Progenitor cell of endocrine pancreas (in vitro differentiated cells): ENCODE data around the gene TMEM30B. TPM values are rescaled to one million over a fixed set of nuclear protein-coding genes. Genes with fewer than 3 reads are reported as not detected.

Experiments used
- DNase-seq: peaks from one replicate; pipeline ENCODE4 v3.0.0; 2021; ENCODE audit warnings: low spot score; ENCODE audit not compliant: unreplicated experiment
- H3K27ac Mint-ChIP-seq: 2 replicates; pipeline ENCODE4 v1.8.0; 2021; ENCODE audit warnings: mild to moderate bottlenecking, moderate library complexity, mixed read lengths
- H3K27me3 Mint-ChIP-seq: 2 replicates; pipeline ENCODE4 v1.8.0; 2021; ENCODE audit warnings: mixed read lengths
- H3K36me3 Mint-ChIP-seq: 2 replicates; pipeline ENCODE4 v1.8.0; 2022; ENCODE audit warnings: mixed read lengths; ENCODE audit not compliant: insufficient read depth
- H3K4me1 Mint-ChIP-seq: 2 replicates; pipeline ENCODE4 v1.8.0; 2021; ENCODE audit warnings: low read depth, mixed read lengths
- H3K4me3 Mint-ChIP-seq: 2 replicates; pipeline ENCODE4 v1.8.0; 2021; ENCODE audit warnings: low read depth, mild to moderate bottlenecking, moderate library complexity, mixed read lengths
- H3K9me3 Mint-ChIP-seq: 2 replicates; pipeline ENCODE4 v1.8.0; 2021; ENCODE audit warnings: low read depth, mixed read lengths
- CTCF ChIP-seq: fragments of 200-600 bp; sonication (generic); IDR thresholded peaks from one replicate; pipeline ENCODE4 v1.5.0; 2021; ENCODE audit warnings: antibody characterized with exemption, mild to moderate bottlenecking; ENCODE audit not compliant: unreplicated experiment
- total RNA-seq: library from RNA; stranded (reverse); gene quantifications from 2 replicates; pipeline ENCODE4 v1.2.1, GENCODE V29; 2021

Gene TMEM30B
- total RNA-seq, 1 donor from 2014 or later, result 28.1 TPM

GRCh38 chr14:61298824-61299223 lies 17.7 kb upstream of the TMEM30B start:
- H3K27me3 Mint-ChIP-seq, result peaks cover 12% of the 10 kb centered on the region
- DNase-seq, result no peak
- no peaks in the 10 kb centered on the region for H3K9me3 Mint-ChIP-seq
- no peaks in the 10 kb centered on the region for H3K4me1 Mint-ChIP-seq
- no peaks in the 10 kb centered on the region for H3K36me3 Mint-ChIP-seq
- H3K4me3 Mint-ChIP-seq, result no peak overlapping the region
- TF ChIP-seq CTCF, result no peak
- H3K27ac Mint-ChIP-seq, result no peak overlapping the region

- Mint-ChIP-seq H3K4me1 (peaks cover 3% of the 10 kb centered on the region), H3K27me3 (peaks cover 12% of the 10 kb centered on the region), H3K27ac (no peak overlapping the region), H3K36me3 (no peaks in the 10 kb centered on the region), H3K9me3 (no peaks in the 10 kb centered on the region), H3K4me3 (no peak overlapping the region)
- no peak for TF ChIP-seq CTCF
- DNase-seq, result no peak
Observed at GRCh38 chr14:61297581-61297980, 16.4 kb upstream of the TMEM30B start.

GRCh38 chr14:61296719-61297502 lies 15.8 kb upstream of the TMEM30B start:
- no peak overlapping the region for H3K27ac Mint-ChIP-seq
- DNase-seq, result no peak
- peak; percentile 74 for TF ChIP-seq CTCF
- H3K4me3 Mint-ChIP-seq, result no peak overlapping the region
- H3K9me3 Mint-ChIP-seq, result no peaks in the 10 kb centered on the region
- H3K27me3 Mint-ChIP-seq, result peaks cover 12% of the 10 kb centered on the region
- H3K4me1 Mint-ChIP-seq, result peaks cover 3% of the 10 kb centered on the region
- H3K36me3 Mint-ChIP-seq, result no peaks in the 10 kb centered on the region

GRCh38 chr14:61296151-61296550 lies 15.0 kb upstream of the TMEM30B start:
- no peaks in the 10 kb centered on the region for H3K9me3 Mint-ChIP-seq
- no peak for TF ChIP-seq CTCF
- peaks cover 12% of the 10 kb centered on the region for H3K27me3 Mint-ChIP-seq
- no peaks in the 10 kb centered on the region for H3K36me3 Mint-ChIP-seq
- H3K4me3 Mint-ChIP-seq, result no peak overlapping the region
- no peak overlapping the region for H3K27ac Mint-ChIP-seq
- H3K4me1 Mint-ChIP-seq, result peaks cover 5% of the 10 kb centered on the region
- no peak for DNase-seq

- peaks cover 16% of the 10 kb centered on the region for H3K4me1 Mint-ChIP-seq
- no peaks in the 10 kb centered on the region for H3K9me3 Mint-ChIP-seq
- H3K27ac Mint-ChIP-seq, result peak overlapping the region; percentile 4
- H3K36me3 Mint-ChIP-seq, result no peaks in the 10 kb centered on the region
- DNase-seq, result no peak
- H3K27me3 Mint-ChIP-seq, result no peaks in the 10 kb centered on the region
- H3K4me3 Mint-ChIP-seq, result no peak overlapping the region
- TF ChIP-seq CTCF, result no peak
Observed at GRCh38 chr14:61290701-61291100, 9.6 kb upstream of the TMEM30B start.
